SK-N-SH (cell line): ENCODE results near the gene MECP2. TPM values are rescaled to one million over a fixed set of nuclear protein-coding genes. Genes with fewer than 3 reads are reported as not detected.

Experiments used
- CTCF ChIA-PET: fragments of 300-600, 350-600 bp; formaldehyde crosslinking; extraction: SDS; loops from one replicate; lab custom pipeline; 2021; lab: Yijun Ruan, JAX
- POLR2A ChIA-PET: fragments of 350-600 bp; sonication (Branson Sonifier 250); formaldehyde crosslinking; extraction: SDS; loops from one replicate; lab custom pipeline; 2020; ENCODE audit warnings: antibody characterized with exemption, inconsistent platforms; lab: Yijun Ruan, JAX
- DNase-seq: peaks from one replicate; pipeline ENCODE4 v3.0.0; 2012
- H2AFZ ChIP-seq: fragments of 200-600 bp; sonication (generic); 2 replicates; pipeline ENCODE4 v1.8.1; 2016; ENCODE audit warnings: antibody characterized with exemption, mild to moderate bottlenecking, low read depth
- H3F3A ChIP-seq: fragments of 200-600 bp; sonication (generic); replicated peaks from 2 replicates; pipeline ENCODE3; 2016; ENCODE audit warnings: antibody characterized with exemption, mild to moderate bottlenecking; ENCODE audit not compliant: insufficient read depth
- H3K27ac ChIP-seq, 2 experiments: fragments of 200-500 bp in 1 of 2; fragments of 200-600 bp in 1 of 2; sonication (Bioruptor generic) in 1 of 2; sonication (generic), shearing (Covaris generic) in 1 of 2; 2 replicates each; pipeline versions ENCODE4 v1.5.1 to v1.6.1; 2014 to 2016; ENCODE audit warnings: low read depth in 2 of 2, inconsistent platforms in 1 of 2, low read length in 1 of 2, mild to moderate bottlenecking in 1 of 2, mixed read lengths in 1 of 2
- H3K27me3 ChIP-seq: fragments of 200-600 bp; sonication (generic), shearing (Covaris generic); 2 replicates; pipeline ENCODE4 v1.6.1; 2016; ENCODE audit warnings: mixed run types; ENCODE audit not compliant: insufficient read depth
- H3K36me3 ChIP-seq, 2 experiments: fragments of 200-500 bp in 1 of 2; fragments of 200-600 bp in 1 of 2; sonication (Bioruptor generic) in 1 of 2; sonication (generic) in 1 of 2; replicated peaks in 1 of 2; 2 replicates each; pipeline versions ENCODE3 to v1.5.1; 2014 to 2016; ENCODE audit warnings: low read length in 1 of 2, mild to moderate bottlenecking in 1 of 2; ENCODE audit not compliant: insufficient read depth in 2 of 2, control insufficient read depth in 1 of 2
- H3K4me1 ChIP-seq, 2 experiments: fragments of 200-500 bp in 1 of 2; fragments of 200-600 bp in 1 of 2; sonication (Bioruptor generic) in 1 of 2; sonication (generic), shearing (Covaris generic) in 1 of 2; 2 replicates each; pipeline versions ENCODE4 v1.5.1 to v1.6.1; 2014 to 2016; ENCODE audit warnings: low read depth in 1 of 2, low read length in 1 of 2, mixed run types in 1 of 2; ENCODE audit not compliant: insufficient read depth in 2 of 2, control insufficient read depth in 1 of 2
- H3K4me2 ChIP-seq: fragments of 200-600 bp; sonication (generic), shearing (Covaris generic); 2 replicates; pipeline ENCODE4 v1.6.1; 2017; ENCODE audit warnings: mixed run types
- H3K4me3 ChIP-seq, 2 experiments: fragments of 200-500 bp in 1 of 2; fragments of 200-600 bp in 1 of 2; sonication (Bioruptor generic) in 1 of 2; sonication (generic), shearing (Covaris generic) in 1 of 2; 2 replicates each; pipeline versions ENCODE4 v1.5.1 to v1.8.1; 2014 to 2016; ENCODE audit warnings: low read depth in 2 of 2, inconsistent platforms in 1 of 2, low read length in 1 of 2, mild to moderate bottlenecking in 1 of 2, mixed read lengths in 1 of 2, moderate library complexity in 1 of 2
- H3K79me2 ChIP-seq: fragments of 200-600 bp; sonication (generic); 2 replicates; pipeline ENCODE4 v1.8.1; 2017; ENCODE audit warnings: mild to moderate bottlenecking; ENCODE audit not compliant: insufficient read depth
- H3K9ac ChIP-seq: fragments of 200-600 bp; sonication (generic); 2 replicates; pipeline ENCODE4 v1.6.1; 2017; ENCODE audit warnings: mixed run types
- H3K9me2 ChIP-seq: fragments of 200-600 bp; sonication (generic); 2 replicates; pipeline ENCODE4 v1.6.1; 2017; ENCODE audit warnings: mixed run types
- H3K9me3 ChIP-seq: fragments of 200-600 bp; sonication (generic); 2 replicates; pipeline ENCODE4 v1.6.1; 2017; ENCODE audit warnings: mixed run types, mild to moderate bottlenecking, moderate library complexity
- H4K20me1 ChIP-seq: fragments of 200-600 bp; sonication (generic); 2 replicates; pipeline ENCODE4 v1.6.1; 2017; ENCODE audit warnings: mild to moderate bottlenecking, mixed run types; ENCODE audit not compliant: insufficient read depth
- CTCF ChIP-seq: fragments of 200-600 bp; sonication (generic); IDR thresholded peaks from 2 replicates; pipeline ENCODE4 v1.6.1; 2017; ENCODE audit warnings: antibody characterized with exemption, mild to moderate bottlenecking, moderate library complexity
- ELF1 ChIP-seq: IDR thresholded peaks from 2 replicates; pipeline ENCODE4 v1.4.0; 2012
- FOSL2 ChIP-seq: IDR thresholded peaks from 2 replicates; pipeline ENCODE4 v1.4.0; 2012; ENCODE audit warnings: low read depth, mild to moderate bottlenecking, moderate library complexity, borderline replicate concordance
- FOXJ3 ChIP-seq: sonication (generic); formaldehyde crosslinking; IDR thresholded peaks from 2 replicates; pipeline ENCODE4 v1.5.1; 2020; ENCODE audit warnings: mild to moderate bottlenecking, missing genetic modification reagents
- JUND ChIP-seq: IDR thresholded peaks from 2 replicates; pipeline ENCODE4 v1.4.0; 2012
- MEF2A ChIP-seq: IDR thresholded peaks from 2 replicates; pipeline ENCODE4 v1.4.0; 2012; ENCODE audit warnings: low read depth, borderline replicate concordance
- MXI1 ChIP-seq: IDR thresholded peaks from 2 replicates; pipeline ENCODE4 v1.6.1; 2012; ENCODE audit warnings: mild to moderate bottlenecking, low read depth, low read length, improper control_type of control experiment
- NRF1 ChIP-seq: IDR thresholded peaks from 2 replicates; pipeline ENCODE4 v1.6.1; 2012; ENCODE audit warnings: low read depth, mild to moderate bottlenecking, low read length
- POLR2AphosphoS5 ChIP-seq: IDR thresholded peaks from 2 replicates; pipeline ENCODE4 v1.6.1; 2012; ENCODE audit warnings: low read depth, low read length
- RAD21 ChIP-seq: IDR thresholded peaks from 2 replicates; pipeline ENCODE4 v1.6.1; 2012; ENCODE audit warnings: mild to moderate bottlenecking, low read length
- RCOR1 ChIP-seq: fragments of 150-350 bp; IDR thresholded peaks from 2 replicates; pipeline ENCODE4 v1.6.1; 2017; ENCODE audit warnings: antibody characterized with exemption, low read length
- REST ChIP-seq: IDR thresholded peaks from 2 replicates; pipeline ENCODE4 v1.6.1; 2012; ENCODE audit warnings: mild to moderate bottlenecking, low read depth, low read length, moderate library complexity
- RFX5 ChIP-seq: IDR thresholded peaks from 2 replicates; pipeline ENCODE4 v1.6.1; 2012; ENCODE audit warnings: mild to moderate bottlenecking, improper control_type of control experiment, low read length
- SIN3A ChIP-seq: IDR thresholded peaks from 2 replicates; pipeline ENCODE4 v1.6.1; 2012; ENCODE audit warnings: low read depth, mild to moderate bottlenecking, low read length, moderate library complexity, borderline replicate concordance
- TAF1 ChIP-seq: IDR thresholded peaks from 2 replicates; pipeline ENCODE4 v1.6.1; 2012; ENCODE audit warnings: low read depth, mild to moderate bottlenecking, low read length, moderate library complexity, borderline replicate concordance
- TCF12 ChIP-seq: IDR thresholded peaks from 2 replicates; pipeline ENCODE4 v1.4.0; 2012
- TEAD4 ChIP-seq: IDR thresholded peaks from 2 replicates; pipeline ENCODE4 v1.4.0; 2012; ENCODE audit warnings: mild to moderate bottlenecking, borderline replicate concordance; ENCODE audit not compliant: insufficient read depth
- USF2 ChIP-seq: fragments of 150-350 bp; IDR thresholded peaks from 2 replicates; pipeline ENCODE4 v1.6.1; 2017; ENCODE audit warnings: antibody characterized with exemption, low read length, low read depth, borderline replicate concordance
- YY1 ChIP-seq: IDR thresholded peaks from 2 replicates; pipeline ENCODE4 v1.4.0; 2012; ENCODE audit warnings: low read depth, mild to moderate bottlenecking
- WGBS: methylation state at CpG from one replicate; pipeline ENCODE4 v1.1.6; 2017; ENCODE audit warnings: low lambda C conversion rate; 5-methylcytosine and 5-hydroxymethylcytosine counted together
- polyA plus RNA-seq, 3 experiments: library from polyadenylated mRNA; depleted of rRNA; stranded (reverse); fragments of >200 nt; gene quantifications; 2 replicates each; pipeline ENCODE4 v1.2.3, GENCODE V29; 2012

Gene MECP2
- polyA plus RNA-seq, 1 of the 3 experiments (the other 2 are of a cell fraction), result 8.2 TPM

DNA sequence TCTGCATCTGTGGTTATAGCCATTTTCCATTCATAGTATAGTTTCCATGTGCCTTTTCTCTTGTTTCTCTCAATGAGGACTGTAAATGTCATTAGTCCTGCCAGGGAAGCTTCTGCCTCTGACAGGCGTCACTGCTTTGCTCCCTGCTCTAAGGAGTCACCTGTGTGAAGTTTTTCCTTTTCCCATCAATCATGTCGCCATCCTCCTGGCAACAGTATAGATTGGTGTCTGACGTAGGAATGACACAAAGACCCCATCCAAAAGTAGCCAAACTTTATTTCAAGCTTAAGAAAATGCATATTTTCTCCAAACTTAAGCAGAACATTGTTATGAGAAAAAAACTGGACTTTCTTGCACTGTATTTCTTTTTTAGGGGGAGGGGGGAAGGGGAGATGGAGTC lies 23.1 kb upstream of the MECP2 start:
- Histone ChIP-seq H4K20me1 (no peaks in the 10 kb centered on the region), H3K9ac (no peak overlapping the region), H3K9me3 (no peaks in the 10 kb centered on the region; the same call in 1 of the 2 replicates), H3K27ac (no peak overlapping the region), H3K4me2 (no peak overlapping the region), H3K36me3 (no peaks in the 10 kb centered on the region), H3K27me3 (peaks cover 8% of the 10 kb centered on the region; the same call in 1 of the 2 replicates), H3K4me3 (no peak overlapping the region), H3K9me2 (no peaks in the 10 kb centered on the region), H3K79me2 (no peaks in the 10 kb centered on the region)
- CTCF ChIA-PET, result no interaction called here
- 45% methylated on average over 3 of the region's 3 CpGs for WGBS
- DNase-seq, result no peak
- TF ChIP-seq ELF1 (no peak), JUND (no peak), FOSL2 (no peak), MEF2A (no peak), RAD21 (no peak), MXI1 (no peak), REST (no peak), CTCF (no peak), TCF12 (no peak), TAF1 (no peak), RFX5 (no peak), SIN3A (no peak), POLR2AphosphoS5 (no peak), FOXJ3 (CRISPR knock-in tag) (no peak), YY1 (no peak), TEAD4 (no peak), RCOR1 (no peak), NRF1 (no peak), USF2 (no peak)
- TF ChIP-seq, all 33 proteins: peak for 0
- Histone ChIP-seq H3K4me1 (peaks cover 0 to 8% of the 10 kb centered on the region in 2 experiments; a peak in 1 of 4 replicates), H2AFZ (no peak overlapping the region), H3F3A (no peaks in the 10 kb centered on the region)
- POLR2A ChIA-PET, result no interaction called here
